Activated CD4-positive, CD25-positive, alpha-beta regulatory T cell treated with anti-CD3 and anti-CD28 coated beads, Interleukin-2, amount 50 U/mL, for 72 hours (primary cell): Measurements from ENCODE around the gene TMTC2.

Experiments
- DNase-seq: peaks from one replicate; pipeline ENCODE4 v3.0.0; 2021

Gene TMTC2

DNA sequence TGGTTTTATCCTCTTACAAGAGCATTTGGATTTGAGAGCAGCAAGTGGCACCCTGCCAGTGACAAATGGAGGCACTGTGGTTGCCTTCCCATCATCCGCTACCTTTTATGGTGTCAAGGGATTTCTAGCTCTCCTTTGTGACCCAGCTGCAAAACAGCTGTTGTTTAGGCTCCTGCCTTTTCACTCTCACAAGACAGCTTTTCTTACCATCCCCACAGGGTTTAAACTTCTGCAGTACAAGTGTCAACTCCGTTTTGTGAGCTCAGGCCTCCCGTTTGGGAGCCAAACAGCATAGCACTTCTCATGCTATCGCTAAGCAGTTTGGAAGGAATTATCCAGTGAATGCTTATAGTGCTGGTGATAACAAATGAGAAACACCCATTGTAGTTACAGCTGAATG lies 331.4 kb downstream of the TMTC2 start:
- DNase-seq: no peak

GRCh38 chr12:83027021-83027723 lies 340.5 kb downstream of the TMTC2 start:
- DNase-seq: no peak

DNA sequence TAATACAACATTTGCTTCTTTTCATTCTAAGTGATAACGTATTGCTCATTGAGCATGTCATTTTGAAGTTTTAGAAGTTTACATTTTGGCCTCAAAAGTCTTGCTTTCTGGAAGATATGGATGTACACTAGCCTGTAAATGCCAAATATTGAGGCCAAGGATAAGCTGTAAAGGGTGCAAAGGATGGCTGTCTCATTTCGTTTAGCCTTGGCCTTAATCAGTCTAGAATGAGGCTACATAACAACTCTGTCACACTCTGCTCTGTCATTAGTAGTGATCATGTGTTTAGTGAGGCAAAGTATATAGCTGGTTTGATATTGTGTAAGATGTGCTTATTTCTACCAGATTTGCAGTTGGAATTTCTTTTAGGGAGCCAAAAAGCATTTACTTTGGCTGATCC lies 344.5 kb downstream of the TMTC2 start:
- DNase-seq: no peak

- DNase-seq: no peak
These were observed 350.1 kb downstream of the TMTC2 start for GRCh38 chr12:83036847-83037246.

GRCh38 chr12:83039413-83039812 lies 352.7 kb downstream of the TMTC2 start:
- no peak for DNase-seq

DNA sequence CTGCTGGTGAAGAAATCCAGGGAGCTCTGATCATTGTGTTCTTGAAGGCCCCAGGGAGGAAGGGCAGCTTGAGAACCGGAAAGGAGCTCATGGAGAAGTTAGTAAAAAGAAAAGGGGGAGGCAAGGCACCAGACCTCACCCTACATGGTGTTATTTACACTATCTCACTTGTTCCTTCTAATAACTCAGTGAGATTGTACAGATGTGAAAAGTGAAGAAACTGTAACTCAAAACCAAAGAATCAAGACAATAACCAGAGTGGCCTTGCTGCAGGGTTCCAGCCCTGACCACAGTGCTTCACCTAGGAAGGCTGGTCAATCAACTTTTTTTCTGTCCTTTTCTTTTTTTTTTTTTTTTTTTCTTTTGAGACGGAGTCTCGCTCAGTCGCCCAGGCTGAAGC lies 353.6 kb downstream of the TMTC2 start:
- no peak for DNase-seq

DNA sequence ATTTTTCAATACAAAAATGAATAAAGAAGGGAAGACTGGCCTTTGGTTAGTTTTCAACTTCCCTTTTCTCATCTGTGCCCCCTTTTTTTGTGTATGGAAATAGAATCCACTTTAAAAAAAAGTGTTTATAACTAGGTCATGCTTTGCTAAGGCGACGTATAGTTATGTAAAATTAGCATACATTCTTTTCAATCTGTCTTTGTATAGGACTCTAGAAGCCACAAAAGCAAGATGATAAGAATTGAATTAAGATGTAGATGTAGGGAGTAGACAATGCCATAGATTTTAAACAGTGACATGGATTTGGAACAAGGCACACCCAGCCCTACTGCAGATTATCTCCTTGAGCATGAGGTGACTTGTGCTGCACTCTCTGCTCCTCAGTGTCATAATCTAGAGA lies 354.3 kb downstream of the TMTC2 start:
- DNase-seq: no peak

- no peak for DNase-seq
These were observed 355.9 kb downstream of the TMTC2 start for GRCh38 chr12:83042441-83043200.

DNA sequence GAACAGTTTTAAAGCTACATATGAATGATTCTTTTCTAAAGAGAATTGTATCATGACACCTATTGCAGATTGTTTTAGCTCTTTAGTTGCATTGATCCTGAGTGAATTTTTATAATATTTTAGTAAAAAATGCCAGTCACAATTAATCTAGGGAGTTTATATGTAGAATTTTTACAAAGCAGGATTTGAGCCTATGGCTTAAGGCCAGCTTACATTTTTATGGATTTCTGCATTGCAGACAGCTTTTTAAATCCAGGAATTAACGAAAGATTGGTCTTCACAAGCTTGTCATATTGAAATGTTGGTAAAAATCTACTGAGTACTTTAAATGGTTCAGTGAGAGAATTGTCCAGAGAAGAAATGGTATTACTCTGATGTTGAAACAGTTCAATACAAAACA lies 358.0 kb downstream of the TMTC2 start:
- DNase-seq: no peak

DNA sequence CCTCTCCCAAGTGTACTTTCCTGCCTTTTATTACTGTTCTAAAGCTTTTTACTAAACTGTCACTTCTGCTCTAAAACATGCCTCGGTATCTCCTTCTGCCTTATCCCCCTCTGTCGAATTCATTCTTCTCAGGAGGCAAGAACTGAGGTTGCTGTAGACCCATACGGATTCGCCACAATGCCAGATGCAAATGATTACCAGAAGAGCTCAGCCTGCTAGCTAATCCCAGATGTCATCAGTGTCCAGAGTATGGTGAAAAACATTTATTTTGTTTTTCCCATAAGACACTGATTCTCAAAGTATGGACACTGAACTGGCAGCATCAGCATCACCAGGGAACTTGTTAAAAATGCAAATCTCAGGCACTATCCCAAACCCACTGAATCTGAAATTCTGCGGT lies 359.3 kb downstream of the TMTC2 start:
- DNase-seq: no peak

DNA sequence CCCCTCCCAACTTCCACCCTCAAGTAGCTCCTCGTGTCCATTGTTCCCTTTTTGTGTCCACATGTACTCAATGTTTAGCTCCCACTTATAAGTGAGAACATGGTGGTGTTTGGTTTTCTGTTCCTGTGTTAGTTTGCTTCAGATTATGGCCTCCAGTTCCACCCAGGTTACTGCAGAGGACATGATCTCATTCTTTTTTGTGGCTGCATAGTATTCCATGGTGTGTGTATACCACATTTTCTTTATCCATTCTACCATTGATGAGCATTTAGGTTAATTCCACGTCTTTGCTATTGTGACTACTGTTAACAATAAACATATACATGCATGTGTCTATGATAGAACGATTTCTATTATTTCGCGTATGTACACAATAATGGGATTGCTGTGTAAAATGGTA lies 362.6 kb downstream of the TMTC2 start:
- DNase-seq: no peak

DNA sequence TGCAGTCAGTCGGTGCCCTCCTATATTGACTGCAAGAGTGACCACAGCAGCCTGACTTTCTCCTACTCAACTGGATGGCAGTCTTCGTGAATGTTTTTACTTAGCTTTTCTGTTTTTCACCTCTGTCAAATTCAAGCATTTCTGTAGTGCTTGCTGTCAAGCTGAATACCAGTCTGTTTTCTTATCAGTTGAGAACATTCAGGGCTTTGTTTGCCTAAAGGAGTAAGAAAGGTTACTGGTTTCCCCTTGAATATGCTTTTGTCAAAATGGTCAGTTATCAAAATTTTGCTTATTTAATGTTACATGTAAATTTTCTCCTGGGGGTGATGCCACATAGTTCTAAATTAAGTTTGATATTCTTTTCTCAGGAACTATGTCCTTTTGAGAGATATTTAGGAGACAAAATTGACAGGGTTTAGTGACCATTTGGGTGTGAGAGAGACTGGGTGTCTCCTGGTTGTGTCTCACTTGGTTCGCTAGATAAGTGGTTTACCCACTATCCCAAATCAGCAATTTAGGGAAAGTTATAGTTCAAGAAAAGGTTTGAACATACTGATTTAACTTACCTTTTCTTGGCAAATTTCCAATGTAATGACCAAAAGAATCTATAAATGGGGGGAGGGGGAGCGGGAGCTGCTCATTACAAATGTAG lies 366.3 kb downstream of the TMTC2 start:
- no peak for DNase-seq

GRCh38 chr12:83057436-83057835 lies 370.7 kb downstream of the TMTC2 start:
- DNase-seq: no peak

GRCh38 chr12:83059107-83059506 lies 372.4 kb downstream of the TMTC2 start:
- DNase-seq: no peak

- DNase-seq: no peak
These were observed 378.9 kb downstream of the TMTC2 start for GRCh38 chr12:83065562-83065961.

- DNase-seq: no peak
These were observed 381.3 kb downstream of the TMTC2 start for GRCh38 chr12:83067981-83068380.

DNA sequence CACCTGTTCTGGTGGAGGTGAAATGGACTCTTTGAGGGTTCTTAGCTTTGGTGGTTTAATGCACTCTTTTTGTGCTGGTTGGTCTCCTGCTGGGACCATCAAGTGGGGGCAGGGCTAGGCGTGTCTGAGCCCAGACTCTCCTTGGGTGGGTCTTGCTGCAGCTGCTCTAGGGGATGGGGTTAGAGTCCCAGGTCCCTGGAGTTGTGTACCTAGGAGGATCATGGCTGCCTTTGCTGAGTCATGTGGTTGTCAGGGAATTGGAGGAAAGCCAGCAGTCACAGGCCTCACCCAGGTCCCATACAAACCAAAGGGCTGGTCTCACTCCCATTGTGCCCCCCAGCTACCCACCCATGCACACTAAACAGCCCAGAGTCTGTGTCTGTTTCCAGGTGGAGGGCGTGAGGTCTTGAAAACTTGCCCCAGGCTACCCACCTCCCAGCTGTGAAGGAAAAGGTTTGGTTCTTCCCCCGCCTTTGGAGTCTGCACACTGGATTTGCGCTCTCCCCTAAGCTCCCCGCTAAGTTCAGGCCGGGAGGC lies 387.7 kb downstream of the TMTC2 start:
- no peak for DNase-seq

GRCh38 chr12:83075471-83075870 lies 388.8 kb downstream of the TMTC2 start:
- DNase-seq: no peak

- no peak for DNase-seq
These were observed 390.3 kb downstream of the TMTC2 start for GRCh38 chr12:83077041-83077440.

GRCh38 chr12:83082690-83083276 lies 396.1 kb downstream of the TMTC2 start:
- DNase-seq: no peak

- no peak for DNase-seq
These were observed 396.9 kb downstream of the TMTC2 start for GRCh38 chr12:83083616-83084015.

- DNase-seq: no peak
These were observed 398.0 kb downstream of the TMTC2 start for GRCh38 chr12:83084516-83085234.

DNA sequence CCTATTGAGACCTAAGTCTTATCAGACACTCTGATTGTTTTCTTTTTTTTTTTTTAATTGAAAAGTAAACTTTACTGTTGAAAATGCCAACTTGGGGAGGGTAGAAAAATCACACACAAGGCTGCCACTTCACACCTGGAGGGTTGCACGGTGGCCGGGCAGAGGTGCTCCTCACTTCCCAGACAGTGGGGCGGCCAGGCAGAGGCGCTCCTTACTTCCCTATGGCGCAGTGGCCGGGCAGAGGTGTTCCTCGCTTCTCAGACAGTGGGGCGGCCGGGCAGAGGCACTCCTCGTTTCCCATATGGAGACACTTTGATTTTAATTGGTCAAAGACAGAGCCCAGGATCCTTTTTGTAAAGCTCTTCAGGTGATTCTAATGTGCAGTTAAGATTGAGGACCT lies 399.3 kb downstream of the TMTC2 start:
- DNase-seq: no peak
